HG03521 (cell line): ENCODE measurements around the gene KCNG2.
"Not testable (repeated sequence)": the region's sequence is repeated elsewhere in the genome, so short reads cannot be mapped to it uniquely, and the experiment has no call there.

ENCODE experiments used
- ATAC-seq: cut with Tn5 transposase; IDR thresholded peaks from one replicate; pipeline ENCODE4 v1.9.1; 2021; ENCODE audit warnings: mild to moderate bottlenecking, moderate library complexity; ENCODE audit not compliant: unreplicated experiment

The KCNG2 gene

GRCh38 chr18:79849328-79850207 is 51.8 kb downstream of the KCNG2 start:
- no peak for ATAC-seq

- no peak for ATAC-seq
Measured at GRCh38 chr18:79850731-79851130, 53.0 kb downstream of the KCNG2 start.

GRCh38 chr18:79851489-79851888 is 53.8 kb downstream of the KCNG2 start:
- no peak for ATAC-seq

- no peak for ATAC-seq
Measured at GRCh38 chr18:79851950-79852349, 54.2 kb downstream of the KCNG2 start.

GRCh38 chr18:79852561-79853302 is 55.0 kb downstream of the KCNG2 start:
- no peak for ATAC-seq

- ATAC-seq = no peak
Measured at GRCh38 chr18:79853303-79853992, 55.7 kb downstream of the KCNG2 start.

GRCh38 chr18:79853993-79854364 is 56.2 kb downstream of the KCNG2 start:
- ATAC-seq = no peak

- ATAC-seq = no peak
Measured at GRCh38 chr18:79855147-79855933, 57.6 kb downstream of the KCNG2 start.

- ATAC-seq = no peak
Measured at GRCh38 chr18:79856119-79857007, 58.6 kb downstream of the KCNG2 start.

GRCh38 chr18:79857082-79857671 is 59.4 kb downstream of the KCNG2 start:
- ATAC-seq = no peak

- no peak for ATAC-seq
Measured at GRCh38 chr18:79859314-79859713, 61.6 kb downstream of the KCNG2 start.

GRCh38 chr18:79861687-79862086 is 63.9 kb downstream of the KCNG2 start:
- no peak for ATAC-seq

- ATAC-seq = no peak
Measured at GRCh38 chr18:79862562-79862961, 64.8 kb downstream of the KCNG2 start.

- no peak for ATAC-seq
Measured at GRCh38 chr18:79863161-79864005, 65.6 kb downstream of the KCNG2 start.

GRCh38 chr18:79864006-79864725 is 66.4 kb downstream of the KCNG2 start:
- no peak for ATAC-seq

GRCh38 chr18:79864955-79865354 is 67.2 kb downstream of the KCNG2 start:
- ATAC-seq = not testable (repeated sequence)

GRCh38 chr18:79865951-79866350 is 68.2 kb downstream of the KCNG2 start:
- ATAC-seq = not testable (repeated sequence)
